Thymus (tissue), 11 donors: Measurements from ENCODE around the gene VPS50. TPM values are rescaled to one million over a fixed set of nuclear protein-coding genes. Genes with fewer than 3 reads are reported as not detected.

Experiments used
- DNase-seq, 9 donors: peaks; one replicate each; pipeline ENCODE4 v3.0.0-alpha.2; 2013; ENCODE audit warnings: low spot score in 9 of 9, low read depth in 6 of 9, missing footprints in 1 of 9
- H3K27ac ChIP-seq, 2 donors: one replicate each; pipeline ENCODE4 v1.5.1; 2013; ENCODE audit warnings: control low read depth in 1 of 2, low read depth in 1 of 2, low read length in 1 of 2, mild to moderate bottlenecking in 1 of 2, moderate library complexity in 1 of 2
- H3K27me3 ChIP-seq, 2 donors: one replicate each; pipeline ENCODE4 v1.5.1; 2013; ENCODE audit warnings: low read length in 1 of 2; ENCODE audit not compliant: control insufficient read depth in 2 of 2, insufficient read depth in 1 of 2
- H3K36me3 ChIP-seq, 2 donors: one replicate each; pipeline ENCODE4 v1.5.1; 2013; ENCODE audit warnings: low read length in 1 of 2, mild to moderate bottlenecking in 1 of 2, moderate library complexity in 1 of 2; ENCODE audit not compliant: control insufficient read depth in 2 of 2, insufficient read depth in 2 of 2
- H3K4me1 ChIP-seq, 2 donors: one replicate each; pipeline ENCODE4 v1.5.1; 2013; ENCODE audit warnings: low read length in 2 of 2; ENCODE audit not compliant: control insufficient read depth in 2 of 2, insufficient read depth in 2 of 2
- H3K4me3 ChIP-seq, 2 donors: one replicate each; pipeline ENCODE4 v1.5.1; 2013; ENCODE audit warnings: low read length in 2 of 2, control low read depth in 1 of 2, mild to moderate bottlenecking in 1 of 2
- H3K9me3 ChIP-seq, 2 donors: one replicate each; pipeline ENCODE4 v1.5.1; 2013; ENCODE audit warnings: low read length in 1 of 2, mild to moderate bottlenecking in 1 of 2; ENCODE audit not compliant: control insufficient read depth in 2 of 2, insufficient read depth in 1 of 2
- WGBS: extraction: QIAGEN DNeasy Blood & Tissue Kit; methylation state at CpG from one replicate; pipeline ENCODE4 v1.1.7; 2013; 5-methylcytosine and 5-hydroxymethylcytosine counted together
- polyA plus RNA-seq: library from polyadenylated mRNA; stranded (reverse); fragments of 200-250 nt; gene quantifications from one replicate; pipeline ENCODE4 v1.2.3, GENCODE V29; 2013
- total RNA-seq: library from RNA; stranded (reverse); fragments of 120-200 nt; gene quantifications from one replicate; pipeline ENCODE4 v1.2.4, GENCODE V29; 2013
- donor health status: healthy.

VPS50 gene
- total and polyA plus RNA-seq, 2 donors: 16.3 to 26.7 TPM

GRCh38 chr7:93402944-93403343, 170.8 kb downstream of the VPS50 start:
- no peak overlapping the region for H3K27ac ChIP-seq
- H3K9me3 ChIP-seq: no peaks in the 10 kb centered on the region
- no peak for DNase-seq
- H3K27me3 ChIP-seq: no peaks in the 10 kb centered on the region
- no peaks in the 10 kb centered on the region for H3K36me3 ChIP-seq
- no peak overlapping the region for H3K4me3 ChIP-seq
- no peaks in the 10 kb centered on the region for H3K4me1 ChIP-seq
- WGBS: 92% methylated on average over 5 of the region's 5 CpGs

- Histone ChIP-seq H3K36me3 (no peaks in the 10 kb centered on the region), H3K9me3 (no peaks in the 10 kb centered on the region), H3K27me3 (no peaks in the 10 kb centered on the region), H3K27ac (no peak overlapping the region), H3K4me3 (no peak overlapping the region), H3K4me1 (no peaks in the 10 kb centered on the region)
- DNase-seq: no peak
- whole genome bisulfite sequencing: 85% methylated on average over 5 of the region's 5 CpGs
Measured at GRCh38 chr7:93407239-93407638, 175.1 kb downstream of the VPS50 start.

- 92% methylated on average over 3 of the region's 3 CpGs for WGBS
- Histone ChIP-seq H3K27me3 (no peaks in the 10 kb centered on the region), H3K27ac (no peak overlapping the region), H3K9me3 (no peaks in the 10 kb centered on the region), H3K36me3 (no peaks in the 10 kb centered on the region), H3K4me1 (no peaks in the 10 kb centered on the region), H3K4me3 (no peak overlapping the region)
- DNase-seq: no peak
Measured at GRCh38 chr7:93409324-93409723, 177.2 kb downstream of the VPS50 start.

Other genes starting within 250 kb of the VPS50 start
- gene SAMD9, start 114.4 kb upstream of the VPS50 start, total RNA-seq: 49.9 TPM
- 13.9 TPM for gene SAMD9, start 114.4 kb upstream of the VPS50 start, polyA plus RNA-seq
- gene SAMD9L, start 84.0 kb upstream of the VPS50 start, total RNA-seq: 38.5 TPM
- gene SAMD9L, start 84.0 kb upstream of the VPS50 start, polyA plus RNA-seq: 20.3 TPM
- 0.24 TPM for gene HEPACAM2, start 5.9 kb upstream of the VPS50 start, total RNA-seq
- 0.66 TPM for gene HEPACAM2, start 5.9 kb upstream of the VPS50 start, polyA plus RNA-seq